SH-SY5Y (cell line): ENCODE data around the gene KRT82.

ENCODE experiments used
- GATA2 ChIP-seq: IDR thresholded peaks from 2 replicates; pipeline ENCODE4 v1.6.1; 2011; ENCODE audit warnings: mild to moderate bottlenecking, low read depth, low read length
- GATA3 ChIP-seq: IDR thresholded peaks from 2 replicates; pipeline ENCODE4 v1.6.1; 2011; ENCODE audit warnings: low read depth, mild to moderate bottlenecking, low read length, moderate library complexity

DNA sequence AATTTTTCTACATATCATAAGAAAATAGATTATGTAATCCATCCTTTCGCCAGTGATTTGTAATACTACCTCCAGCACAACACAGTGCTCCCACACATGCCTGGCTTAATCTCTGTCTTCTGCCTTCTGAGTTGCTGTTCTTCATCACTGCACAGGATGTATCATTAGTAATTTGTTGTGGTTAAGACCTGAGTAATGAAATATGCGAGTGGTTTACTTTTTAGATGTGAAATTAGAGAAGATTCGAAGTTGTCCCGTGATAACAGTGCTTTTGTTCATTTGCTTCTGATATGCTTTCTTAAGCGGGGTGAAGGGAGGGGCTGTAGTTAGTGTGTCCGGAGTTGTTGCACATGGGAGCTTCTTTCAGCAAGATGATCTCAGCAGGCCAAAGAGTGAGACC, 56.9 kb downstream of the KRT82 start:
- TF ChIP-seq GATA3 (no peak), GATA2 (no peak)
